HS-5 (cell line): Measurements from ENCODE around the gene HOXC10.

ENCODE experiments used
- DNase-seq: peaks from one replicate; pipeline ENCODE4 v3.0.0-alpha.2; 2012; ENCODE audit warnings: low read depth

Gene HOXC10

GRCh38 chr12:53950789-53951576 is 34.0 kb upstream of the HOXC10 start:
- no peak for DNase-seq

GRCh38 chr12:53951577-53952334 is 33.2 kb upstream of the HOXC10 start:
- DNase-seq, result no peak

GRCh38 chr12:53952335-53952694 is 32.6 kb upstream of the HOXC10 start:
- no peak for DNase-seq

GRCh38 chr12:53952871-53953734 is 31.8 kb upstream of the HOXC10 start:
- DNase-seq, result no peak

- no peak for DNase-seq
Observed at GRCh38 chr12:53953831-53954693, 30.9 kb upstream of the HOXC10 start.

- DNase-seq, result no peak
Observed at GRCh38 chr12:53954694-53955035, 30.3 kb upstream of the HOXC10 start, which contains the start of gene HOXC12. Gene HOXC12 (plus strand): TSS chr12:53954903. CDS start chr12:53954930, 27 bp downstream.

- no peak for DNase-seq
Observed at GRCh38 chr12:53955036-53955775, 29.7 kb upstream of the HOXC10 start.

GRCh38 chr12:53955776-53956250 is 29.1 kb upstream of the HOXC10 start:
- DNase-seq, result no peak

GRCh38 chr12:53956251-53956887 is 28.6 kb upstream of the HOXC10 start:
- no peak for DNase-seq

- DNase-seq, result no peak
Observed at GRCh38 chr12:53956914-53957536, 27.9 kb upstream of the HOXC10 start.

GRCh38 chr12:53958128-53958527 is 26.8 kb upstream of the HOXC10 start:
- no peak for DNase-seq

- DNase-seq, result no peak
Observed at GRCh38 chr12:53959314-53959713, 25.6 kb upstream of the HOXC10 start.

GRCh38 chr12:53960187-53961024 is 24.5 kb upstream of the HOXC10 start:
- no peak for DNase-seq

- no peak for DNase-seq
Observed at GRCh38 chr12:53961025-53961761, 23.8 kb upstream of the HOXC10 start.

GRCh38 chr12:53963005-53963404 is 21.9 kb upstream of the HOXC10 start:
- DNase-seq, result no peak

- no peak for DNase-seq
Observed at GRCh38 chr12:53963434-53964314, 21.3 kb upstream of the HOXC10 start.

GRCh38 chr12:53964315-53964713 is 20.6 kb upstream of the HOXC10 start:
- DNase-seq, result no peak
